ENCODE measurements around the gene ASB16. TPM values are rescaled to one million over a fixed set of nuclear protein-coding genes. Genes with fewer than 3 reads are reported as not detected.

Gene ASB16
- total and polyA plus RNA-seq, 9 of the 15 experiments (the other 6 are each of a cell fraction or from before 2014, with no cell fraction given) = 0.03 to 0.07 TPM; not detected in 7

GRCh38 chr17:44200478-44201155, 30.1 kb downstream of the ASB16 start (continued):
- TF ChIP-seq AFF4 (CRISPR knock-in tag; IDR thresholded peaks at IDR 0.05) (no peak), MNT (conservative IDR thresholded peaks at IDR 0.05) (peak in 1 of 2 experiments; percentile 38; a peak in 1 of 4 replicates), SIRT6 (IDR thresholded peaks at IDR 0.05; ENCODE audit: low read depth, low read length) (no peak), SIX5 (IDR thresholded peaks at IDR 0.05; ENCODE audit: borderline replicate concordance in 1 of 2, insufficient read depth in 1 of 2, low read depth in 1 of 2, low read length in 2 of 2) (no peak), ZNF408 (CRISPR knock-in tag; IDR thresholded peaks at IDR 0.05; ENCODE audit: low read depth) (no peak), RBM25 (IDR thresholded peaks at IDR 0.05; ENCODE audit: low read depth, low read length, severe bottlenecking) (no peak), ZNF707 (CRISPR knock-in tag; conservative IDR thresholded peaks at IDR 0.05) (no peak), POLR2B (IDR thresholded peaks at IDR 0.05; ENCODE audit: low read depth, partially characterized antibody) (peak; percentile 46), ZNF518B (CRISPR knock-in tag; IDR thresholded peaks at IDR 0.05) (no peak), ZNF589 (CRISPR knock-in tag; IDR thresholded peaks at IDR 0.05; ENCODE audit: low read depth) (no peak), PTRF (tag; IDR thresholded peaks at IDR 0.05) (no peak), TRIM24 (IDR thresholded peaks at IDR 0.05) (no peak), MEIS2 (IDR thresholded peaks at IDR 0.05; ENCODE audit: partially characterized antibody) (no peak), PATZ1 (CRISPR knock-in tag; IDR thresholded peaks at IDR 0.05; ENCODE audit: borderline replicate concordance) (no peak), EWSR1 (IDR thresholded peaks at IDR 0.05; ENCODE audit: borderline replicate concordance, low read depth, partially characterized antibody) (no peak), GABPA (tag; conservative IDR thresholded peaks at IDR 0.05; ENCODE audit: low read depth) (peak; percentile 73)
